ENCODE measurements around the gene CD2.

DNA sequence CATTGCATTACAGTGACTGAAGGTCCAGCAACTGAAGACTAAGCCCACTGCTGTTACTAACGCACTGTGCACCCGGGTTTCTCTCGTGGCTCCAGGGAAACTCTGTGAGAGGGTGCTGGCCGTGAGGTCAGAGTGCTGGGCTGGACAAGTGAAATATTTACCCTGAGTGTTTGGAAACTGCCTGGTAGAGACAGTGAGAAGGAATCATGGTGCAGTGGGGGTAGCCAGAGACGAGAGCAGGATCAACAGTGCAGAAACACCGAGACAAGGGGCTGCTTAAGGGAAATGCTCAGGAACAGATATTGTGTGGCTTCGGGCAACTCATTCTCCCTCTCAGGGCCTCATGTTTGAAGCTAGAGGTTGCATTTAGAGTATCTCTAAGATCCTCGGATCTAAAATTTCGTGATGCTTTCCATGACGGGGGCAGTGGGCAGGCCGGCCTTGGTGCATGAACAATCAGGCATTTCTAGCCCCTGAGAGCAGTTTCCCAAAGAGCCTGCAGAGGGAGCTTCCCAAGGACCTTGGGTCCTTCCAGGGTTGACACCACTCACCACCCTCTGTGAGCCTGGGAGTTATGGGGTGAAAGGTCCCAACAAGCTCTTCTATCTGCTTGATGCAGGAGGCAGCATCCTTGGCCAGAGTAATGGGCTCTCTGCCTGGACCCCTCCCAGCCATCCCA is 9.7 kb downstream of the CD2 start:
- TF ChIP-seq EZH2phosphoT487 (IDR thresholded peaks at IDR 0.05; ENCODE audit: insufficient read depth, low read depth) (no peak), EZH2 (IDR thresholded peaks at IDR 0.05; ENCODE audit: insufficient read depth, poor library complexity, severe bottlenecking) (no peak)

Data from GM23248 (cell line).